Measurements from ENCODE around the gene SLC9A4.

Gene SLC9A4, protein sequence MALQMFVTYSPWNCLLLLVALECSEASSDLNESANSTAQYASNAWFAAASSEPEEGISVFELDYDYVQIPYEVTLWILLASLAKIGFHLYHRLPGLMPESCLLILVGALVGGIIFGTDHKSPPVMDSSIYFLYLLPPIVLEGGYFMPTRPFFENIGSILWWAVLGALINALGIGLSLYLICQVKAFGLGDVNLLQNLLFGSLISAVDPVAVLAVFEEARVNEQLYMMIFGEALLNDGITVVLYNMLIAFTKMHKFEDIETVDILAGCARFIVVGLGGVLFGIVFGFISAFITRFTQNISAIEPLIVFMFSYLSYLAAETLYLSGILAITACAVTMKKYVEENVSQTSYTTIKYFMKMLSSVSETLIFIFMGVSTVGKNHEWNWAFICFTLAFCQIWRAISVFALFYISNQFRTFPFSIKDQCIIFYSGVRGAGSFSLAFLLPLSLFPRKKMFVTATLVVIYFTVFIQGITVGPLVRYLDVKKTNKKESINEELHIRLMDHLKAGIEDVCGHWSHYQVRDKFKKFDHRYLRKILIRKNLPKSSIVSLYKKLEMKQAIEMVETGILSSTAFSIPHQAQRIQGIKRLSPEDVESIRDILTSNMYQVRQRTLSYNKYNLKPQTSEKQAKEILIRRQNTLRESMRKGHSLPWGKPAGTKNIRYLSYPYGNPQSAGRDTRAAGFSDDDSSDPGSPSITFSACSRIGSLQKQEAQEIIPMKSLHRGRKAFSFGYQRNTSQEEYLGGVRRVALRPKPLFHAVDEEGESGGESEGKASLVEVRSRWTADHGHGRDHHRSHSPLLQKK

DNA sequence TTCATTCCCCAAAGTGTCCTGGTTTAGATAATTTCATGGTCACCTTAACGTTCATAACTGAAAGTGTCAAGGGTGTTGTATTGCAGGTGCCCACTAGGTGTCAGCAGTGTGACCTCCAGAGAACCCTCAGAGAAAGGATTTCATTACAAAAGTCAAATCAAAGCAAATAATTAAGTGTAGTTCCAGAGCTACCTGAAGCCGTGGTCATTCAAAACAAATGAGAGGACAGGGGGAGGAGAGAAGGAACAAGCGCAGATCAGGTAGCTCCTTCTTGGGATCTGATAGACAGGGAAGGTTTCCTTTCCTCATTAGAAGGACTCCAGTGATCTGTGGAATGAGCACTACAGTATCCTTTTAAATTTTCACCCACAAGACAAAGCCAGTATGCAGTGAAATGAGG lies at the start of gene SLC9A4:
Gene SLC9A4, plus strand, starts transcription at position 207 of the 400 bp plus-strand sequence. CDS start 534 bp downstream, outside the sequence.
- DNase-seq, result peak; percentile 69 to 72

DNA sequence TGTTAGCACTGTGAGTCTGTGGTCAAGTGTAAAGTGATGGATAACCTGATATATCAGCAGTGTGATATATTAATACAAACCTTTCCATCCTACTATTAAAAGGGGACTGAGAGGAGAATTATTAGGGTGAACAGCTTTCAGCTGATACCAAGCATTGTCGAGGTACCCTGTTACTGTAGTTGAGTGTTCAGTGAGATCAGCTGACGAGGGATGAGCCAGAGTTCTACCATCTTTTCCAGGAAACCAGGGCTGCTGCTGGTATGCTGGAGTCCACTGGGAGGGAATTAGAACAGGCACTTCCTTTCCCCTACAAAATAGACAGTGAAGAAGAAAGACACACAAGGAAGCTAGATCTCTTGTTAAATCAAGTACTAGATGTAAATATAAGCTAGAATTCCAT lies 49.7 kb upstream of the SLC9A4 start:
- DNase-seq, result no peak

DNA sequence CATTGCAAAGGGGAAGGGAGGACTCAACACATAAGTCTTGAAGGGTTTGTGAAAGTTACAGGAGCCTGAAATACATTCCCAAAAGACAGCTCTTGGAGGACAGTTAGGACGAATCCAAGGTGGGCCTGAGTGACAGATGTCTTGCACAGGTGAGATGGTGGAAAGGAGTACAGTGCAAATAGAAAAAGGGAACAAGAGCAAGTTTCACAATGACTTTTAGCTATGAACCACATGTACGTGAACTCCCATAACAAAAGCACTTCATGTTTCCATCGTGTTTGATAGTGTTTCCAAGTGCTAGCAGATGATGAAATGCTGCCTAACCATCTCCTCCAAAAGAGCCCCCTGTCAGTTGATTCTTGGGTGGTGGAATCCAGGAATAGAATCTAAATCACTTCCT lies 48.3 kb upstream of the SLC9A4 start:
- DNase-seq, result no peak

DNA sequence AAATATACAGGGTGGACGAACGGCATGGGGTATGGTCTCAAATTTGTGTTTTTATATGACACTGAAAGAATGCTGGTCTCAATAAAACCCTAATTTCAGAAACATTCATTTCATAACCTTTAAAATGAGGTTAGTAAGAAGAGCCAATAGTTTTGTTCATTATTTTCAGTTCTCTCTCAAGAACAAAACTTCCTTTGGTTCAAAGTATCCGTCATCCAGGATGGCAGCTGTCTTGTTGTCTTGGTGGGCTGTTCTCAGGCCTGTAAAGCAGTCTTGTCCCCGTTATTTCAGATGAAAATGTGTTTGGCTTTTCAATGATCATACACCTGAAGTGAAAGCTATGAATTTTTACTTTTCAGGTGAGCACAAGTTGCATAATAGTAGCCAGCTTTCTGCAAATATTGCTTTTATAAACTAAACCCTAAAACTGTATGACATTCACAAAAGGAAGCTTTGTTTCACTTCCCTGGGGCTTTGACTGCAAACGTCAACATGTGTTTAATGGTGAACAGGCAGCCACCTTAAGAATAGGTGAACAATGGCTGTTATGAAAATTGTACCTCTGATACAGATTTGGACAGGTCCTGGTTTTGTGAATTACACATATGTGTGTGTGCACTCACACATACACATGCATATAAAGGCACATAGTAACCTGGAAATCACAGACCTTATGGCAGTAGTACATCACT lies 47.4 kb upstream of the SLC9A4 start:
- no peak for DNase-seq

DNA sequence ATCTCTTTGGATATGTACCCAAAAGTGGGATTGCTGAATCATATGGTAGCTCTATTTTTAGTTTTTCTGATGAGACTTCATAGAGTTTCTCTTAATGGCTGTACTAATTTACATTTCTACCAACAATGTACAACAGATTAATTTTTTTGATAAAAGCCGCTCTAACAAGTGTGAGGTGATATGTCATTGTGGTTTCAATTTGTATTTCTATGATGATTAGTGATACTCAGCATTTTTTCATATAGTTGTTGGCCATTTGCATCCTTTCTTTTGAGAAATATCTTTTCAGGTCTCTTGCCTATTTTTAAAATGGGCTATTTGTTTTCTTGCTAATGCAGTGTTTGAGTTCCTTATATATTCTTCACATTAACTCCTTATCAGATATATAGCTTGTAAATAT lies 45.8 kb upstream of the SLC9A4 start:
- DNase-seq, result no peak

DNA sequence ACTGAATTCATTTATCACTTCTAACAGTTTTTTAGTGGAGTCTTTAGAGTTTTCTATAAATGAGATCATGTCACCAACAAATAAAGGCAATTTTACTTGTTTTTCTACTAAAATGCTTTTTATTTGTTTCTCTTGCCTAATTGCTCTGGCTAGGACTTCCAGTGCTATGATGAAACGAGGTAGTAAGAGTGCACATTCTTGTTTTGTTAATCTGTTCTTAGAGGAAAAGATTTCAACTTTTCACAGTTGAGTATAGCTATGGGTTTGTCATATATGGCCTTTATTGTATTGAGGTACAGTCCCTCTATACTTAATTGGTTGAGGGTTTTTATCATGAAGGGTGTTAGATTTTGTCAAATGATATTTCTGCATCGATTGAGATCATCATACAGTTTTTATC lies 44.5 kb upstream of the SLC9A4 start:
- no peak for DNase-seq

DNA sequence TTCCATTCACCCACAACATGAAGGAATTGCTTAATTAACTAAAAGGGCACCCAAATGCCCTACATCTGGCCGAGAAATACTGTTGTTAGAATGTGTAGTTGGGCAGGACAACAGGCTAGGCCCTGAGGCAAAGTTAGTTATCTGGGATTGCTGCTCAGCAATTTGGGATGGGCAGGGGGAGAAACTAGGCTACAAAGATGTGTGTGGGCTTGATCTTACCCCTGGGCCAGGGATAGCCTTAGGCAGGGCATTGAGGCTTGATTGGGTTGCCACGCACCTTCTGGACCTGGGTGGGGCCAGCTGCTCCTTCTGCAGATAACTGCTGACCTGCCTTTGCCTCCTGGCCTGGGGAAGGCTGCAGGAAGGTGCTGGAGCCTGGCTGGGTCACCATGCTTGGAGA lies 40.6 kb upstream of the SLC9A4 start:
- no peak for DNase-seq

DNA sequence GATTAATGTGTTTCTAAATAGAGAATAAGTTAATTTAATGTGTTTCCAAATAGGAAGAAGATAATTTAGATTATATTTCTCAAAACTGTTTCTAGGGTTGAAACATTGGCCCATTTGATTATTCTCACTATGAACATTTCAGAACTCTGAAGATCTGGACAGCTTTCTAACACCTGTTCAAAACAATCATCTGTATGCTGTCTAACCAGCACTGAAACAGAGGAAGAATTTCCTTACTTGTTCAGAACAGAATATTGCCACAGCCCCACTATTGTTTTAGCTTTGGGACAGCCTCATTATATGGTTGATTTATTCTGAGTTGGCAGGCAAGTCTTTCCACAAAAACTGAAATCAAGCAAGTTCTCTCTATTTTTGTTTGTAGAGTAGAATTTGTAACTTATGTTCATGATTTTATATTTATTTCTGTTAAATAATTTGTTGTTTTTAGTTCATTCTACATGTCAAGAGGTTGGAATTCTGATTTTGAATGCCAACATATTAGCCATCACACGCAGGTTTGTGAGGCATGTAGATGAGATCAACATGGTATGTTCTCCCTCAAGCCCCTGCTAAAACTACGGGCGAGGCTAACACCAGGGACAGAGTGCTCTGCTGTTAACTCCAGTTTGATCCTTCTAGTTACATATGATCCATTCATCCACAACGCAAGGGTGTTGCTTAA lies 38.9 kb upstream of the SLC9A4 start:
- no peak for DNase-seq

DNA sequence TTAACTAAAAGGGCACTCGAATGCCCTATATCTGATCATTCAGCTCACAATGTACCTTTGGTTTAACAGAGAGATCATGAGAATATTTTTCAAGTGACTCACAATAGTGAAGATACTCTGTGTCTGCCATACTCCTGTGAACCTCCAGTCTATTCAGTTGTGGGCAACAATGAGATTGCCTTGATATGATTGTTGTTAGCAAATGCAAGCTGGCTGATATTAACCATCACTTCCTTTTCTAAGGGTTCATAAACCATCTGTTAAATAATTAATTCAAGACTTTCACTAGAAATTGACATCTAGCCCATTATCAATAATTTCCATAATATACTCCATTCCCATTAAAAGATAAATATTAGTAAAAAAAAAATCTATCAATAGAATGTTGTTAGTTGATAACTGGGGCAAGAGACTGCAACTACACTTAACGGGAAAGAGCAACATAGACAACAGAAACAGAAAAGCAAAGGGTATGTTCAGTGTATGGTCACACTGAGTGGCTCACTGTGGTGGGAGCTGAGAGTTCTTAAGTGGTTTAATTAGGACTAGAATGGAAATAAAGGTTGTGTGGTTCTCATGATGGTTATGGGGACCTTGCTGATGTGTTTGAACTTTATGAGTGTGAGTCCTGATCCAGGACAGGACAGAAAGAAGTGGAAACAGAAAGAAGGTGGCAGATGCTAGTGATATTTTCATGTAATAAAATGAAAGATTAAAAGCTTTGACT lies 38.2 kb upstream of the SLC9A4 start:
- no peak for DNase-seq

DNA sequence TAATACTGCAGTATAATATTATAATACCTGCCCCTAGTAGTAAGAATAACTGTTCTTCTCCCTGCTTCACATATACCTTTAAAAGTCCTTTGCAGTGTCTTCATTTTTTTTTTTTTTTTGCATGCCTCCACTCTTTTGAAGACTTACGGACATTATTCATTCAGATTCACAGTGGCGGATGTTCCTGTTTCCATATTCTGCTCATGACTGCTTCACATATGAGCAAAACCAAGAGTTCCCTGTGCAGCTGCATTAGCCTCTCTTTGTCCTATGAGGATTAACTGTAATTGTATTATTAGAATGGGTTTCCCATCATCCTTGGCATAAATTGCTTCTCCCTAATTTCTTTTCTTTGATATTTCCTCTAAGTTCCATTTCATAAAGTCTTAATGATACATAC lies 37.3 kb upstream of the SLC9A4 start:
- DNase-seq, result no peak

DNA sequence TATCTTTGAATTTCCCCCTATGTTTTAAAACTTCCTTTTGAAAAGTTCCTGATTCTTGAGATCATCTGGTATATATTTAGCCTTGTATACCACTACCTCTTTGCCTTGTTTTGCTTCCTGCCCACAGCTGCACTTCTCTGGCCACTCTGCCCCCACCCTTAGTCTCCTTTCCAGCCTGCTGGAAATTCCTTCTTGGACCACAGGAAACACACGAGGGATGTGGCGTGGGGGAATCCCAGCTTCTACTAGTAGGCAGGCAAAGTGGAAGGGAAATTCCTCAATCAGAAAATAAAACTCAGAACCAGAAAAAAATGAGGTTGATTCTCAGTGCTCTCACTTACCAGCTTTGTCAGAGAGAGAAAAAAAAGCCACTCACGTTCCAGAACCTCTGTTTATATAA lies 36.7 kb upstream of the SLC9A4 start:
- DNase-seq, result peak; percentile 35 to 40

DNA sequence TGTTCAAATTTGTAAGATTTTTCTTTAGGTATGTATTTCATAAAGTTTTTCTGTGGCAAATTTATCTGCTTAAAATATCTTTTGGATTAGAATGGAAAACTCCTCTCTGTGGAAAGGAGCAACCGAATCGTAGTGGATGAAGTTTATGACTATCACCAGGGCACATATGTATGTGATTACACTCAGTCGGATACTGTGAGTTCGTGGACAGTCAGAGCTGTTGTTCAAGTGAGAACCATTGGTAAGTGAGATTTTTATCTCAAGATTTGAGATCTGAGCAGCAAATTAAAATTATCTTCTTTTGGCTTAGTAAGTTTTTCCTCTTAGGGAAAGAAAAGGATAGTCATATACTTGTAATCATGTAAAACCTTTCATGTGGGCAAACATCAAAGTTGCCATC lies 35.9 kb upstream of the SLC9A4 start:
- DNase-seq, result no peak

DNA sequence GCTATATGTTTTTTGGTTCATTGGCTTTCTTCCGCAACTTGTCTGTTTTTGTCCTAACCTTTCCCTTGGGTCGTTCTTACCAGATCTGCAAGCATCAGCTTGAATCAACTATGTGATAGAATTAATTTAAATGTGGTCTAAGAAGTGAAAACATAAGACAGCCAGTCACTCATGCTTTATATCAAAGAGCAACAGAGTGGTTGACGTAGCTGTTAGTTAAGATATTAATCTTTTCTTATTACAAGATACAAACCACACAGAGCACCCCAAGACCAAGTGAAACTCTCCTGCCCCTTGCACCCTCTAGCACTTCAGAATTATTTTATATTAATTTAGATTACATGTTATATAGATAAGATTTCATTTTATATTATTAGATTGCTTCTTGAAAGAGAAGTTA lies 34.9 kb upstream of the SLC9A4 start:
- no peak for DNase-seq

DNA sequence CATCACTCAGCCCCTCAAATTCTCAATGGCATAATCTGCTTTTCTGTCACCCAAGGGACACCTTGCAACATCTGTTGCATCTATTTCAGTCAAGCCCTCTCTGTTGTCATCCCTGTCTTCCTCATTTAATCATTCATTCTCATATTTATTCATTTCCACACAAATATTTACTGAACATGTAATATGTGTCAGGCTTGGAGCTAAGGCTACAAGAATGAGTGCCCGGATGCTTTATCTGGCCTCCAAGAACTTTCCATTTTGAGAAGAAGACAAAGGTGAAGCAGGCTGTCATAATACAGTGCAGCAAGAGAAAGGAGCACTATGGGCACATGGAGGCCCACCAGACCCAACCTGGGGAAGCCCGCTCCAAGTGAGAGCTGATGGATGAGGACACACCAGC lies 34.4 kb upstream of the SLC9A4 start:
- no peak for DNase-seq

DNA sequence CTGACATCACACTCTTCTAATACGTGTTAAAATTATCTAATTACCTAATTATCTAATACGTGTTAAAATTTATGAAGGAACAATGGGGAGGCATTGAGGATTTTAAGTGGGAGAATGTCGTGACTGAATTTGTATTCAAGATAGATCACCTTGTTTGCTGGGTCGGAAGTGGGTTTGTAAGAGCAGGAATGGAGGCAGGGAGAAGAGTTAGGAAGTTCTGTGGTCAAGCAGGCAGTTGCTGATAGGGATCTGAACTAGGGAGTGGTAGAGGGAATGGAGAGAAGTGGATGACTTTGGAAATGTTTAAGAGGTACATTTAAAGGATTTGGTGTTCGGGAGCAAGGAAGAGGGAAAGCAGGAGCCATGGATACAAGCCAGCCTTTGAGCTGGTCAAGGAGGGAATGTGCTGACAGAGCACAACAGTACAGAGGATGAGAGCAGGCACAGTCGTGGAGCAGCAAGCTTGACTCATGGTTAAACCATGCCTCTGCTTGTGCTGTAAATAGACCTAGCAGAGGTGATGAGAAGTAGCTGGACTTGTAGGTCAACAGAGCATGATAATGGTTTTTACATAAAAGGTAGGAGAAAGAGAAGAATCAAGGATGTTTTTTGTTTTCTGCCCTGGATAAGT lies 33.8 kb upstream of the SLC9A4 start:
- DNase-seq, result no peak

DNA sequence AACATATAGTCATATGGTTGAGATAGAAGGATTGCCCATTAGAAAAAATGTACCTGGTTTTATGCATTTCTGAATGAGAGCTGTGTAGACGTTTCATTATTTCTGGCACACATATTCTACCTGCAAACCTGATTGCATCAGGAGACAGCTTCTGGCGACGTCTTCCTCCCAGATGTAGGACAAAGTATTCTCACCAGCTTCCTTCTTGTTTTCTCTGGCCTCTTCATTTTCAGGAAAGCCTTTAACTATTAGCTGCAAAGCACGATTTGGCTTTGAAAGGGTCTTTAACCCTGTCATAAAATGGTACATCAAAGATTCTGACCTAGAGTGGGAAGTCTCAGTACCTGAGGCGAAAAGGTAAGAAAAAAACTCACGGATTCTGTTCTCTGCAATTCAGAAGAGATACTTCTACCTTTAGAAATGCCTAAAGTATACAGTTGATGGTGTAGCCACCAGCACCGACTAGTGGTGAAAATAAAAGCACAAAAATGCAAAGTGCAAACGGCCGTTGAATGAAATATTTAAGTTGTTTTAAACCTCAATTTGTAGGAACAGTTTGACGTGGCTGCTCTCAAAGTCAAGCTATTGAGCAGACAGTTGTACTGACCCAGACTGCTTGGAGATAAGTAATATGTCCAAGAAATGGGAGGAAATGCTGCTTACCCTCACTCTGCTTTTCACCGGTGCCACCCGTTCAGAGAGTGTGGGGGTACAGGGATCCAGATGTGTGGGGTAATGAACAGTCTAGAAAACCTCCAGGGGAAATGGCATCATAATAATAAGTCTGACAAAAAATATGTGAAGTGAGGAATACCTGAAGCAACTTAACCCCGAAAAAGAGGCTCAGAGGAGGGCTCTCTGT lies 29.8 kb upstream of the SLC9A4 start:
- DNase-seq, result peak; percentile 31 to 52

DNA sequence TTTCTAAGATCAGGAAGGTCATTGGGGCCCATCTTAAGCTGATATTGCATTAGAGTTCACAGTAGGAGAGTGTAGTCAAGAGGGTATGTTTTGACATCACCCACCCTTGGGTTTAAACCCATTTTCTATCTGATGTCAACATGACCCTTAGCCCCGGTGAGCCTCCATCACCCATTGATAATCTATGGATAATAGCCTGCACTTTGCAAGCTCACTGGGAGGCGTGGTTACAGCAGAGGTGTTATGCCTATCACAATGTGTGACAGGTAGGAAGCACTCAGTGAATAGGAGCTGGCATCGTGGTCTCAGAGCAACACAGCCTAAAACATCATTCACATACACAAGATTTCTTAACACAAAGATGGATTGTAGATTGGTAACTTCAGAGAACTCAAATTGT lies 28.8 kb upstream of the SLC9A4 start:
- no peak for DNase-seq

DNA sequence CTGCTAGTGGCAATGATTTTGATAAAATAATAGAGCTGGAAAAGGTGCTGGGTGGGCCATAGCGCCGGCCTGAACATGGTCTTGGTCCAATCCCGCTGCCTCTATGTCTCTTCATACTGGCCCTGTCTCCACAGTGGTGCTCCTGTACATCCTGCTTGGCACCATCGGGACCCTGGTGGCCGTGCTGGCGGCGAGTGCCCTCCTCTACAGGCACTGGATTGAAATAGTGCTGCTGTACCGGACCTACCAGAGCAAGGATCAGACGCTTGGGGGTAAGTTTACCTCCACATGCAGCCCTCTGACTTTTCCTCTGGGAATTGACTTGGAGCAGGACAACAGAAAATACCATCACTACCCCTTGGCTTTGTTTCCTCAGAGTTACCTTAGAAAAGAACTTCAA lies 26.1 kb upstream of the SLC9A4 start:
- DNase-seq, result no peak

DNA sequence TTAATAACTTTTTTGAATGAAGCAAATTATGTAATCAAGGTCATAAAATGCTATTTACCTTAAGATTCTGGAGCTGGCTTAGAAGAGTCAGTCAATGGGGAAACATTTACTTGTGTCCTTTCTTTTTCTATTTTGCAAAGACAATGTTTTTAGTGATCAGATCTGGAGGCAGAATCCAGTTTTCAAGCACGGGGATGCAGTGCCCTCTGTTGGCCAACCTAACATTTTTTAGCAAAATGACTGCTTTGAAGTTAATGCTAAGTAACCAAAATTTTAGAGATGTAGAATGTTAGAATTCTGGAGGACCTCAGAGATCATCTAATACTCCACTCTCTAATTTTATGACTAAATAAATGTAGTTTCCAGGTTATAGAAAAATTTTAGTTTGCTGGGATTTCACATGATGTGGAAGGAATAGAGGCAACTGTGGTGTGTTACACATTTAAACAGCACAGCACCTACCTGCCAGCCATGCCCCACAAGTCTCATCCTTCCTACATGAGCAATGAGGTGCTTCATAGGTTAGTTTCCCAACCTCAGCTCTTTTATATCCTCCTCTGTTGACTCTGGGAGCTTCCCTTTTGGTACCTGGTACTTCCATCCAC lies 23.6 kb upstream of the SLC9A4 start:
- DNase-seq, result peak; percentile 75 to 79

DNA sequence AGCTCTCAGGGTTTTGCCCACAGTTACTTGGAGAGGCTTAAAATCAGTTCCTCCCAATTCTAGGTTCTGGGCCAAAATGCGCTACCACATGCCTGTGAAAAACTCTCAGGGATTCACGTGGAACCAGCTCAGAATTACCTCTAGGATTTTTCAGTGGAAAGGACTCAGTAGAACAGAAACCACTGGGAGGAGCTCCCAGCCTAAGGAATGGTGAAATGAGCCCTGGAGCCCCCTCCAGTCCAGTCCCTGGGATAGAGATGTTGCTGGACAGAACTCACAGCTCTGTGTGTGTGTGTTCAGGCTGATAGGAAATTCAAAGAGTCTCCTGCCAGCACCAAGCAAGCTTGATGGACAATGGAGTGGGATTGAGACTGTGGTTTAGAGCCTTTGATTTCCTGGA lies 21.1 kb upstream of the SLC9A4 start:
- DNase-seq, result no peak
